Left renal cortex interstitium (tissue), 4 donors: ENCODE data around the gene PDZRN4. TPM values are rescaled to one million over a fixed set of nuclear protein-coding genes. Genes with fewer than 3 reads are reported as not detected.

ENCODE experiments used
- DNase-seq, 4 donors: peaks; one replicate each; pipeline ENCODE4 v3.0.0-alpha.2; 2013; ENCODE audit warnings: low read depth in 4 of 4, low spot score in 2 of 4, missing footprints in 1 of 4
- polyA plus RNA-seq, 4 donors: library from polyadenylated mRNA; unstranded; fragments of 120-200 nt; gene quantifications; one replicate each; pipeline ENCODE4 v1.2.1, GENCODE V29; 2013; ENCODE audit not compliant: insufficient read length in 4 of 4

Gene PDZRN4
- polyA plus RNA-seq, 4 donors, result 3.5 to 6.2 (median 5.6) TPM

- DNase-seq, result no peak
Measured at GRCh38 chr12:41439801-41440200, 251.7 kb downstream of the PDZRN4 start.

GRCh38 chr12:41441180-41441579 lies 253.1 kb downstream of the PDZRN4 start:
- DNase-seq, result no peak

DNA sequence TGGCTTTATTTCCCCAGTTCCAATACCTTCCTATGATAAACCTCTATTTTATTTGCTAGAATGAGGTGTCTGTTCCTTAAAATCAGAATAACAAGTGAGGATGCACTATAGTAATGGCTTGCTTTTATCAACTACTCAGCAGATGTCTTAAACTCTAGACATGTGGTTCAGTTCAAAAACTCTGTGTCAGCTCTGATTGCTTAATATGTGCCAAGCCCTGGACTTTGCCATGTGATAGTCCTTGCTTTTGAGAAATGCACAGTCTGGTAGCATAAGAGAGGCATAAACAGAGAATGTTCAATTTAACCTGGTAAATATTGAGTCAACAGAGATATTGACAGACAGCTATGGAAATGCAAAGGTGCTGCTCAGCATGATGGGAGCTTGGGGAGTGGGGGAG lies 254.8 kb downstream of the PDZRN4 start:
- no peak for DNase-seq

DNA sequence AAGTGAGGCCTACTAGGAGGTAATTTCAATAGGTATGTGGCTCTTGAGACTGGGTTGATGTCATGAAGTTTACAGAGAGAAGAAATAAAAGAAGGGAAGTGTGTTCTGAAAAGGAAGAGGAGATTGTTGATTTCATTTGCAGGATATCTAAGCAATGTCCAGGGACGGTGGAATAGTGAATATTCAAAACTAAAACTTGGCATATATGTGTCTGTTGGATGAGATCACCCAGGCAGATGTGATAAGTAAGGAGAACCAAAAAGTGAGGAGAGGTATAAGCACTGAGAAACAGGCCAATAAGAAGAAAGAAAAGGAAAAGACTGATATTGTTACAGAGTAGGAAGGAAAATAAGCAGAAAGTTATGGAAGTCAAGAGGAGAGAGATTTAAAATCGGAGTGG lies 255.6 kb downstream of the PDZRN4 start:
- no peak for DNase-seq

DNA sequence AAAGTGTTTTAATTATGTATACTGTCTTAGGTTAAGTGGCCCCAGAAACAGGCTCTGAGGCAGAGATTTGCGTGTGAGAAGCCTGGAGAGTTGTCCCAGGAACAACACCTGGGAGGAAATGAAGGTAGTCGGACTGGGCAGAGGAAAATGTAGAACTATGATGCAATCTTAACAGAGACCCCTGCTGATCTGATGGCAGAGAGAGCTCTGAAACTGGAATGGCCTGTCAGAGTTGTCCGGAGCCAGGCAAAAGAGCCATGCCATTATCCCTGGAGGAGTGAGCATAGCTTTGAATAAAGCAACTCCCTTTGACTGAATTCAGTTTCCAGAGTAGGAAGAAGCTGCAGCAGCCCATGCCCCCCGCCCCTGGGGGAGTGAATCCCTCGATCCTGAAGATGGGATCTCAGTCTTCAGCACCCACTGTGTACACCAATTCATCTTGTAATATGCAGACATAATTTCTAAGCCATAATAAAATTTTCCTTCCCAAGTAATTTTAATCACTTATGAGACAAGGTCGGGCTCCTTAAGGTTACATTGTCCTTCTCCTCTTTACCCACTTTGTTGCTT lies 264.8 kb downstream of the PDZRN4 start:
- DNase-seq, result no peak

- no peak for DNase-seq
Measured at GRCh38 chr12:41453409-41453808, 265.3 kb downstream of the PDZRN4 start.

GRCh38 chr12:41459111-41459905 lies 271.2 kb downstream of the PDZRN4 start:
- no peak for DNase-seq

DNA sequence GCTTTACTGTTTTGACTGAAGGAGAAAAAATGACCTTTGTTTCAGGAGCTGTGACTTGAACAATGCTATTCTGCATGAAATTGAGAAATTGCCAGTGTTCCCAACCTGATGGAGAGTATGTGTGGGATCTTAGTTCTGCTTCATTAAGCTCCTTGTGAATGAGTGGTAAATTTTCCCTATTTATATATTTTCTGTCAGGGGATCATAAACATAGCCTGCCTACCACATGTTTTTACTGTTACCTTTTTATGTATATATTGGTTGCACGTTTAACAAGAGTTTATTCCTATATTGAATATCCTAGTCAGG lies 271.7 kb downstream of the PDZRN4 start:
- no peak for DNase-seq

- DNase-seq, result no peak
Measured at GRCh38 chr12:41460906-41461305, 272.8 kb downstream of the PDZRN4 start.

- no peak for DNase-seq
Measured at GRCh38 chr12:41462312-41462711, 274.2 kb downstream of the PDZRN4 start.

DNA sequence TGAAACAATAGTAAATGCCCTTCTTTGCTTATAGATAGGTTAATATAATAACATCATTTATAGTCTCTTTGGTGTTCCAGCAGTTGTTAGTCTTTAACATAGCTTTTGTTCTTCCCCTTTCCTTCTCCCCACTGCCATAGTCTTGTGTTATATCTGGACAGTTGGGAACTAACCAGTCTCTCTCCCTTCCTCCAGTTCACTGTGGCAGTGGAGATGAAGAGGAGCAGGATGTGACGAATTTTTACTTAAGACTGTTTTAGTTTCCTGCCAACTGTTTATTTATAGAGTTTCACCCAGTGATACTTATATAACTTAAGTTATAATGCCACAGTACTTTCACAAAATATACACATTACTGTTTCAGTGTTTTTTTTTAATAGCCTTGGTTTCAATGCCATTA lies 277.4 kb downstream of the PDZRN4 start:
- DNase-seq, result no peak

GRCh38 chr12:41466300-41466699 lies 278.2 kb downstream of the PDZRN4 start:
- no peak for DNase-seq

GRCh38 chr12:41466802-41467201 lies 278.7 kb downstream of the PDZRN4 start:
- DNase-seq, result no peak

- no peak for DNase-seq
Measured at GRCh38 chr12:41467591-41468325, 279.6 kb downstream of the PDZRN4 start.

GRCh38 chr12:41468341-41468740 lies 280.2 kb downstream of the PDZRN4 start:
- DNase-seq, result no peak

GRCh38 chr12:41468756-41469155 lies 280.6 kb downstream of the PDZRN4 start:
- no peak for DNase-seq

DNA sequence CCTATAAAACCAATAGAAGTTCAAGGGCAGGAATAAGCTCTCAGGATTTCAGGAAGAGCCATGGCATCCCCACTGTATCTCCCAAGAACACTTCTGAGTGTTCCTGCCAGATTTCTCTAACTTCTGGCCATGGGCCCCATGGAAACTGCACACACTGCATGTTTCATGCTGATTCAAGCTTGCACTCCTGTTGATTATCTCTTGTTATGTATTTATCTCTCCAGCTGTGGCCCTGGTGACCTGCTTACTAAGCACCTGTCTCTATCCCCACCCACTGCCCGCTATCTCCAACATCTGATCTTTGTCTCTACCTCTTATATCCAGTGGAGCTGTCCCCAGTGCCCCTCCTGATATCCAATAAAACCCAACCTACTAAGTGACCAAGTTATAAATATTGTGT lies 285.3 kb downstream of the PDZRN4 start:
- DNase-seq, result no peak

DNA sequence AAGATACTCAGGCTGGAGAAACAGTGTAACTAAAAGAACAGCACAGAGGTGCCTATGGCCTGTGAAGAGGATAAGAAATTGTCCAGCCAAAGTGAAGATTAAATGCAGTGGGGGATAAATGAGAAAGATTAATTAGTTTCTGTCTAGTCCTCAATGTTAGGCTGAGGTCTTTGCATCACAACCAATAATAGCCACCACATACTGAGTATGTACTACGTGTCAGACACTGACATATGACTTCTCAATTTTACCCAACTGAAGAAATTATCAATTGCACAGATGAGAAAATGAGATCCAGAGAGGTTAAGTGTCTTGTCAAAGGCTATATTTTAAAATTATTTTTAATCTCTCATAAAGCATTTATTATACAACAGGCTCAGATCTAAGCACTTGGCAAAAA lies 285.9 kb downstream of the PDZRN4 start:
- no peak for DNase-seq

GRCh38 chr12:41476499-41477439 lies 288.6 kb downstream of the PDZRN4 start:
- peak; percentile 3 to 39 (median 21) for DNase-seq

DNA sequence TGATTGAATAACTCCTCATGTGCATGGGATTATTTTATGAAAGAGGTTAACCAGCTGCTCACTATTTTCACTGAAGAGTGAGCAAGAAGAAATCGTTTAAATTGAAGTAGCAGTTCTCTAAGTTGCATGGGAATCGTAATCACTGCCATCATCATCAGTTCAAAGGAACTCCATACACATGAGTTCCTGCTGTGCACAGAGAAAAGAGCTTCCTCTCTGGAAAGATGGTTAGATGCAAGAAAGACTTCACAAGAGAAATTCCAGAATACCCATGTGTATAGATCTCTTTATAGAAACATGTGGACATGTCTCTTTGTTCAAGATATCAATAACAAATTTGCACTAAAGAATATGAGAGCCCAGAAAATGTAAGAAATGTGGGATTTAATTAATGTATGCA lies 291.3 kb downstream of the PDZRN4 start:
- DNase-seq, result no peak

DNA sequence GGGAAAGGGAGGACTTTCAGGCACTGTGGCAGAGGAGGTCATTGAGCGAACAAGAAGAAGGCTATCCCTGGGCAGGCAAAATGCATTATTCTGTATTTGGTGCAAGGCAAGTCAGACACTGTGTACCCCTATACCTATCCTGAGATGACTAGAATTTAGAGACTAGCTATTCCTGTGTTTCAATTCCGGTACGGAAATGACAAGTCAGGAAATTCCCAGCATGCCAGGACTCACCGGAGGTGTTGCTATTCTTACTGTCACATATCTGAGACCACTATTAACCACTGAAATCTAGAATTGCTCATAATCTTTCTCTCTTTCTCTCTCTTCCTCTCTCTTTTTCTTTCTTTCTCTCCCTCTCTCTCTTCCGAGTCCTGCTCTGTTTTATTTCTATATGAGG lies 297.1 kb downstream of the PDZRN4 start:
- DNase-seq, result no peak
